Body of pancreas (tissue), 4 donors: Measurements from ENCODE around the gene KRT79. TPM values are rescaled to one million over a fixed set of nuclear protein-coding genes. Genes with fewer than 3 reads are reported as not detected.

Source experiments
- ATAC-seq: fragments of 150-250 bp; one replicate; pipeline ENCODE4 v1.9.1; 2016
- DNase-seq, 4 donors: peaks; one replicate each; pipeline ENCODE4 v3.0.0-alpha.2; 2019
- H3K27ac ChIP-seq, 4 donors: fragments of 200-600 bp; sonication (generic); 1 replicate in 3 of 4; 2 replicates in 1 of 4; pipeline versions ENCODE4 v1.5.1 to v1.6.1; 2016 to 2019; ENCODE audit warnings: mild to moderate bottlenecking in 1 of 4, mixed read lengths in 1 of 4, moderate library complexity in 1 of 4
- H3K27me3 ChIP-seq, 2 donors: fragments of 200-600 bp; sonication (generic); one replicate each; pipeline ENCODE4 v1.6.0; 2016; ENCODE audit warnings: mild to moderate bottlenecking in 1 of 2
- H3K36me3 ChIP-seq, 2 donors: fragments of 200-600 bp; sonication (generic); replicated peaks in 1 of 2; 2 replicates each; pipeline ENCODE4 v1.5.1; 2016; ENCODE audit warnings: low read depth in 2 of 2; ENCODE audit not compliant: insufficient read depth in 1 of 2
- H3K4me1 ChIP-seq: fragments of 200-600 bp; sonication (generic); one replicate; pipeline ENCODE4 v1.6.0; 2016
- H3K4me3 ChIP-seq, 2 donors: fragments of 200-600 bp; sonication (generic); 1 replicate in 1 of 2; 2 replicates in 1 of 2; pipeline ENCODE4 v1.5.1; 2016 to 2019
- H3K9me3 ChIP-seq, 3 donors: fragments of 200-600 bp; sonication (generic); 1 replicate in 2 of 3; 2 replicates in 1 of 3; pipeline ENCODE4 v1.5.1; 2016
- POLR2A ChIP-seq, 3 donors: fragments of 450-650 bp; IDR thresholded peaks; one replicate each; pipeline ENCODE4 v1.6.1; 2016; ENCODE audit warnings: antibody characterized with exemption in 3 of 3, mild to moderate bottlenecking in 2 of 3
- WGBS, 2 donors: methylation state at CpG; one replicate each; pipeline ENCODE4 v1.1.5; 2017; 5-methylcytosine and 5-hydroxymethylcytosine counted together
- intact Hi-C: fragments of 100-400 bp; cut with DNase I; formaldehyde crosslinking; loops from one replicate; pipeline ENCODE4 v1.15.1; 2023
- total RNA-seq, 2 donors: library from RNA; depleted of rRNA; stranded (reverse); fragments of >200 nt; gene quantifications; one replicate each; pipeline ENCODE4 v1.1.0, GENCODE V29; 2016
- TF ChIP-seq, protein P1 (sequence below), 7 experiments: fragments of 450-650 bp in 4 of 7; fragments of 200-600 bp in 3 of 7; sonication (generic) in 3 of 7; IDR thresholded peaks; one replicate each; pipeline ENCODE4 v1.5.1; 2016 to 2019; ENCODE audit warnings: antibody characterized with exemption in 7 of 7

Gene KRT79
- total RNA-seq, 2 donors from 2014 or later = not detected

DNA sequence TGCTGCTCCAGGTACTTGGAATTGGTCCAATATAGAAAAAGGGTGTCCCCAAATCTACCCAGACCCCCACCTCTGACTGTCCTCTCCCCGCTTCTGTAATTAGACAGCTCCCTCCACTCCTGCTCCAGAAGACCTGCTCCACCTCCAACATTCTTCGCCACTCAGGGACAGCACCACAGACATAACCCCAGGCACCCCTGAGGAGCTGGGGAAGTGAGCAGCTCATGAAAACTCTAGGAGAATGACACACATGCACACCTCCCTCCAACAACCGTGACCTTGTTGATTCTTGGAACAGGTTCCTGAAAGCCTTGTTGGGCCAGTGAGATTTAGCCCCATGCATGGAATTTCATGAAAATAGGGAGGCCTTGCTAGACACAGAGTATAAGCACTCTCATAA is 28.4 kb downstream of the KRT79 start:
- DNase-seq (no peak), ATAC-seq (no peak)
- Histone ChIP-seq H3K4me3 (no peak overlapping the region), H3K9me3 (no peaks in the 10 kb centered on the region), H3K36me3 (no peaks in the 10 kb centered on the region), H3K27ac (no peak overlapping the region), H3K27me3 (no peaks in the 10 kb centered on the region), H3K4me1 (peaks cover 4% of the 10 kb centered on the region)
- intact Hi-C loops = no loop called here
- TF ChIP-seq POLR2A (IDR thresholded peaks at IDR 0.05) = no peak
- TF ChIP-seq, protein P1, sequence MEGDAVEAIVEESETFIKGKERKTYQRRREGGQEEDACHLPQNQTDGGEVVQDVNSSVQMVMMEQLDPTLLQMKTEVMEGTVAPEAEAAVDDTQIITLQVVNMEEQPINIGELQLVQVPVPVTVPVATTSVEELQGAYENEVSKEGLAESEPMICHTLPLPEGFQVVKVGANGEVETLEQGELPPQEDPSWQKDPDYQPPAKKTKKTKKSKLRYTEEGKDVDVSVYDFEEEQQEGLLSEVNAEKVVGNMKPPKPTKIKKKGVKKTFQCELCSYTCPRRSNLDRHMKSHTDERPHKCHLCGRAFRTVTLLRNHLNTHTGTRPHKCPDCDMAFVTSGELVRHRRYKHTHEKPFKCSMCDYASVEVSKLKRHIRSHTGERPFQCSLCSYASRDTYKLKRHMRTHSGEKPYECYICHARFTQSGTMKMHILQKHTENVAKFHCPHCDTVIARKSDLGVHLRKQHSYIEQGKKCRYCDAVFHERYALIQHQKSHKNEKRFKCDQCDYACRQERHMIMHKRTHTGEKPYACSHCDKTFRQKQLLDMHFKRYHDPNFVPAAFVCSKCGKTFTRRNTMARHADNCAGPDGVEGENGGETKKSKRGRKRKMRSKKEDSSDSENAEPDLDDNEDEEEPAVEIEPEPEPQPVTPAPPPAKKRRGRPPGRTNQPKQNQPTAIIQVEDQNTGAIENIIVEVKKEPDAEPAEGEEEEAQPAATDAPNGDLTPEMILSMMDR (IDR thresholded peaks at IDR 0.05) = no peak
- 68 to 72% methylated on average over 3 of the region's 3 CpGs for WGBS, 2 donors

DNA sequence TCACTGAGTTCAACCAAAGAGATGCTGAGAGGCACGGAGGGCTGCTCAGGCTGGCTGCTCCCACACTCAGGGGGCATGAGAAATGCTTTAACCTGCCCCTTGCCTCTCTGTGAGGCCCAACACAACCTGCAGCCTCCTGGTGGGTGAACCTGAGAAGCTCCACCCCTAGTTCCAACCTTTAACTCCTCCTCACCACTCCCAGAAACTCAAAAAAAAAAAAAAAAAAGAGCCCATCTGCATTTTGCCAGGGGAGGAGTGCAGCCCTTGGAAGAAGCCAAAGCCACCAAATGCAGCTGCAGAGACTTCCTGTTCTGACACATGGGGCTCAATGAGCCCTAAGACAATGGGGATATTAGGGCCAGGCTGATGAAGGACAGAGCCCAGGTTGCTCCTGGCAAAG is 29.1 kb downstream of the KRT79 start:
- no peak overlapping the region for H3K4me3 ChIP-seq
- TF ChIP-seq, protein P1 (IDR thresholded peaks at IDR 0.05) = no peak
- TF ChIP-seq POLR2A (IDR thresholded peaks at IDR 0.05) = no peak
- no peak for ATAC-seq
- H3K4me1 ChIP-seq = peaks cover 9% of the 10 kb centered on the region
- no peak overlapping the region for H3K27ac ChIP-seq
- no peaks in the 10 kb centered on the region for H3K27me3 ChIP-seq
- intact Hi-C loops = no loop called here
- H3K36me3 ChIP-seq = no peaks in the 10 kb centered on the region
- WGBS, 2 donors = 35 to 57% methylated on average over 1 of the region's 1 CpG
- DNase-seq = no peak
- H3K9me3 ChIP-seq = no peaks in the 10 kb centered on the region

DNA sequence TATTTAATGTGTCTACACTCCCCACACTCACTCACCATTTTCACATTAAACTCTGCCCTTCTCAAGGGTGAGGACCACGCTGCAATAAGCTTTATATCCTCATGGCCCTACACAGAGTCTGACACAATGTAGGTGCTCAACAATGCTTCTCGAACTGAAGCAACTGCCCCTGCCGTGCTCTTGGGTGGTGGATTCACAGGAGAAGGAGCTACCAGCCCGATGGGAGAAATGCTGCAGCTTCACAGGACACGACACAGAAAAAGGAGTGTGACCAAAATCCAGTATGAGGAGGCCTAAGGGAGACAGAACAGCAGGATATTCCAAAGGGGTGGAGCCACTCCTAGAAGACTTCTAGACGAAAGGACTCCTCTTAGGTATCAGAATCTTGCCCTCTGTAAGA is 31.7 kb downstream of the KRT79 start:
- ATAC-seq (no peak), DNase-seq (no peak)
- no peaks in the 10 kb centered on the region for H3K9me3 ChIP-seq
- WGBS, 2 donors = 64 to 89% methylated on average over 5 to 6 of the region's 6 CpGs
- H3K27ac ChIP-seq = no peak overlapping the region
- intact Hi-C loops = no loop called here
- TF ChIP-seq, protein P1 (IDR thresholded peaks at IDR 0.05) = no peak
- TF ChIP-seq POLR2A (IDR thresholded peaks at IDR 0.05) = no peak
- no peaks in the 10 kb centered on the region for H3K27me3 ChIP-seq
- no peaks in the 10 kb centered on the region for H3K36me3 ChIP-seq
- H3K4me3 ChIP-seq = no peak overlapping the region
- peaks cover 9% of the 10 kb centered on the region for H3K4me1 ChIP-seq

DNA sequence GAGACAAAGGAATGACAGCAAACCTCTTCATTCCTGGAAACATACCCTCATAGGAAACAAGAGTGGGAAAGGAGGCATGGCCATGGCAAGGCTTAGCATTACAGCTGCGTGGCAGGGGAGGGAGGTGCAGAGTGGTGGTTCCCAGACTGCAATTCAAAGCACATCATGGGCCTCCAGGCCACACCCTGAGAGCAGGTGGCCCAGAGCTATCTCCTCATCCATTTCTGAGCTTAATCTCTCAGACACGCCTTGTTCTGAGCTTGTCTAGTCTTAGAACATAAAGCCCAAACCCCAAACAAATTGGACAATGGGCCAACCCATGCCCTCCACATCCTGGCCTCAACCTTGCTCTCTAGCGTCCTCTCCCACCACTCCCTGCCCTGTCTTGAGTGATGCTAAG is 32.3 kb downstream of the KRT79 start:
- 61 to 65% methylated on average over 3 of the region's 3 CpGs for WGBS, 2 donors
- intact Hi-C loops = no loop called here
- ATAC-seq = no peak
- no peak for DNase-seq
- H3K36me3 ChIP-seq = no peaks in the 10 kb centered on the region
- H3K4me3 ChIP-seq = no peak overlapping the region
- H3K27ac ChIP-seq = no peak overlapping the region
- H3K9me3 ChIP-seq = no peaks in the 10 kb centered on the region
- TF ChIP-seq, protein P1 (IDR thresholded peaks at IDR 0.05) = no peak
- no peak for TF ChIP-seq POLR2A (IDR thresholded peaks at IDR 0.05)
- no peaks in the 10 kb centered on the region for H3K27me3 ChIP-seq
- peaks cover 9% of the 10 kb centered on the region for H3K4me1 ChIP-seq

DNA sequence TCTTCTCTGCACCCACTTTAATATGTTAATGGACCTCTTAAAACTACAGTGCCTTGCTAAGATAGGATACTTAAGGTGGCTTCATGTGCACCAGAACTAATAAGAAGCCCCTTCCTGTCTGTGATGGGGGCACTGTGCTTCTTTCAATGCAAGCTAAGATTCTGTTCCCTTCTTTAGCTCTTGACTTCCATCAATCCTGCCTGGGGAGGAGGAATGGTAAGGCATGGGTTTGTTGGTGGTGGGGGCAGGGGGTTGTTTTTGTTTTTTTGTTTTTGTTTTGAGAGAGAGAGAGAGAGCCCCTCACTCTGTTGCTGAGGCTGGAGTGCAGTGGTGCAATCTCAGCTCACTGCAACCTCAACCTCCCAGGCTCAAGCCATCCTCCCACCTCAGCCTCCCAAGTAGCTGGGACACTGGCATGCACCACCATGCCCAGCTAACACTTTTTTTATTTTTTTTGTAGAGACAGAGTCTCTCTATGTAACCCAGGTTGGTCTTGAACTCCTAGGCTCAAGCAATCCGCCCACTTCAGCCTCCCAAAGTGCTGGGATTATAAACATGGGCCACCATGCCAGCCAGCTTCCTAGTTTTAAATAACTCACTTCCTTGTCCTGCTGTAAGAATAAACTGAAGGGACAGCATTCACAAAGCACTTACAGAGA is 33.7 kb downstream of the KRT79 start:
- Histone ChIP-seq H3K27me3 (no peaks in the 10 kb centered on the region), H3K36me3 (no peaks in the 10 kb centered on the region), H3K4me3 (no peak overlapping the region), H3K9me3 (no peaks in the 10 kb centered on the region), H3K4me1 (peaks cover 9% of the 10 kb centered on the region), H3K27ac (no peak overlapping the region)
- intact Hi-C loops = no loop called here
- TF ChIP-seq POLR2A (IDR thresholded peaks at IDR 0.05) = no peak
- TF ChIP-seq, protein P1 (IDR thresholded peaks at IDR 0.05) = no peak
- ATAC-seq = no peak
- WGBS, 2 donors = 68 to 77% methylated on average over 1 of the region's 1 CpG
- no peak for DNase-seq
